Panc1 (cell line): ENCODE measurements around the gene CYP4F2. TPM values are rescaled to one million over a fixed set of nuclear protein-coding genes. Genes with fewer than 3 reads are reported as not detected.

ENCODE experiments used
- ATAC-seq: fragments of 200-7000 bp; cut with Tn5 transposase; 2 replicates; pipeline ENCODE4 v1.9.1; 2020; ENCODE audit warnings: mild to moderate bottlenecking, moderate library complexity
- BruUV-seq: library from RNA; stranded (reverse); fragments of 400-500 nt; replicated peaks from 2 replicates; lab custom pipeline; 2021; lab: Mats Ljungman, UMichigan
- CTCF ChIA-PET: fragments of 300-600 bp; sonication (Branson Sonifier 250); formaldehyde crosslinking; loops from one replicate; lab custom pipeline; 2022; ENCODE audit warnings: antibody characterized with exemption; lab: Charles Lee
- POLR2A ChIA-PET: fragments of 300-600 bp; sonication (Branson Sonifier 250); formaldehyde crosslinking; loops from one replicate; lab custom pipeline; 2022; ENCODE audit warnings: antibody characterized with exemption; lab: Charles Lee
- DNase-seq: peaks from one replicate; pipeline ENCODE4 v3.0.0-alpha.2; 2010; ENCODE audit warnings: low read depth, low spot score
- H3K27ac ChIP-seq: 2 replicates; pipeline ENCODE4 v1.5.1; 2011; ENCODE audit warnings: mild to moderate bottlenecking, low read length, inconsistent platforms
- H3K27me3 ChIP-seq: fragments of 200-500 bp; sonication (Bioruptor generic); 2 replicates; pipeline ENCODE4 v1.6.0; 2014; ENCODE audit warnings: low read length, inconsistent platforms; ENCODE audit not compliant: control insufficient read depth, insufficient read depth
- H3K36me3 ChIP-seq: fragments of 200-500 bp; sonication (Bioruptor generic); 2 replicates; pipeline ENCODE4 v1.5.1; 2014; ENCODE audit warnings: inconsistent platforms, mild to moderate bottlenecking, low read length, moderate library complexity; ENCODE audit not compliant: control insufficient read depth, insufficient read depth
- H3K4me1 ChIP-seq: 2 replicates; pipeline ENCODE4 v1.5.1; 2011; ENCODE audit warnings: inconsistent platforms, mild to moderate bottlenecking, low read length, moderate library complexity; ENCODE audit not compliant: control insufficient read depth, insufficient read depth
- H3K4me3 ChIP-seq, 2 experiments: 2 replicates each; pipeline ENCODE4 v1.5.1; 2011 to 2012; ENCODE audit warnings: low read depth in 2 of 2, low read length in 2 of 2, mild to moderate bottlenecking in 2 of 2, inconsistent platforms in 1 of 2, moderate library complexity in 1 of 2
- H3K9me3 ChIP-seq: fragments of 200-500 bp; sonication (Bioruptor generic); 2 replicates; pipeline ENCODE4 v1.5.1; 2014; ENCODE audit warnings: low read depth, mild to moderate bottlenecking, inconsistent platforms, low read length, moderate library complexity; ENCODE audit not compliant: control insufficient read depth, insufficient read depth
- POLR2AphosphoS5 ChIP-seq: IDR thresholded peaks from 2 replicates; pipeline ENCODE4 v1.6.1; 2012; ENCODE audit warnings: mild to moderate bottlenecking, low read depth, low read length, moderate library complexity
- REST ChIP-seq, 2 experiments: IDR thresholded peaks; 2 replicates each; pipeline ENCODE4 v1.6.1; 2011 to 2012; ENCODE audit warnings: low read depth in 2 of 2, control low read depth in 1 of 2, low read length in 1 of 2, mild to moderate bottlenecking in 1 of 2, moderate library complexity in 1 of 2; ENCODE audit not compliant: insufficient read depth in 1 of 2
- SIN3A ChIP-seq: IDR thresholded peaks from 2 replicates; pipeline ENCODE4 v1.6.1; 2012; ENCODE audit warnings: low read depth, mild to moderate bottlenecking, low read length, moderate library complexity, borderline replicate concordance; ENCODE audit not compliant: insufficient read depth
- TCF7L2 ChIP-seq: IDR thresholded peaks from 2 replicates; pipeline ENCODE4 v1.6.1; 2011; ENCODE audit warnings: mild to moderate bottlenecking, low read depth, low read length, inconsistent platforms
- in situ Hi-C: cut with HindIII; loops from 2 replicates; pipeline ENCODE4 v1.10.0; 2016; ENCODE audit warnings: low sequenced_read_pairs, low pct_unique_long_range_greater_than_20kb
- intact Hi-C: fragments of 100-400 bp; cut with micrococcal nuclease; formaldehyde crosslinking; loops from one replicate; pipeline ENCODE4 v1.10.0; 2022; ENCODE audit not compliant: unreplicated experiment
- total RNA-seq: library from RNA; stranded (reverse); gene quantifications from one replicate; pipeline ENCODE4 v1.2.1, GENCODE V29; 2021; ENCODE audit not compliant: unreplicated experiment
- TF ChIP-seq, protein P1 (sequence below): fragments of 450-650 bp; IDR thresholded peaks from 2 replicates; pipeline ENCODE4 v1.5.1; 2017; ENCODE audit warnings: mild to moderate bottlenecking

Gene CYP4F2
- total RNA-seq, 1 experiment from 2014 or later: 0.21 TPM

- no TSS peak for BruUV-seq
- Histone ChIP-seq H3K4me3 (no peak overlapping the region), H3K27me3 (no peaks in the 10 kb centered on the region; the same call in 1 of the 2 replicates), H3K9me3 (no peaks in the 10 kb centered on the region), H3K36me3 (no peaks in the 10 kb centered on the region; the same call in 1 of the 2 replicates), H3K4me1 (no peaks in the 10 kb centered on the region), H3K27ac (no peak overlapping the region)
- in situ Hi-C loops: no loop called here
- TF ChIP-seq POLR2AphosphoS5: no peak
- no peak for TF ChIP-seq REST (IDR thresholded peaks at IDR 0.05; ENCODE audit: insufficient read depth in 1 of 2, low read depth in 2 of 2, low read length in 1 of 2)
- CTCF ChIA-PET: no interaction called here
- intact Hi-C loops: no loop called here
- DNase-seq (no peak), ATAC-seq (no peak)
- POLR2A ChIA-PET: no interaction called here
These were observed 31.2 kb downstream of the CYP4F2 start for GRCh38 chr19:15866636-15867035.

DNA sequence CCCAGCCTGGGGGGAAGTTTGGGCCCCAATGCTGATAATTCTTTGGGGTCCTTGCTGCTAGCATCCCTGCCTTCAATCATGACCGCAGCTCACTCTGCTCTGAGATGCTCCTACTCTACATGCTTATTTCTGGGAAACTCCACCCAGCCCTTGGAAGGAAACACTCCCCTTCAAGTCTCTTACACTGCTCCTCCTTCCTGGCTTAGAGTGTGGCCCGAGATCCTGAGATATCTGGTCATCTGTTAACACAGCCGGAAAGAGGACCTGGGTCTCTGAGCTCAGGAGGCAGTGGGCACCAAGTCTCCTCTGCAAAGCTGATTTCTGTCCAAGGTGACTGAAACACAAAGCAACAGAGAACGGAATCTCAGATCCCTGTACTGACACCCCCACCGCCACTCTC, 33.0 kb downstream of the CYP4F2 start:
- ATAC-seq (no peak), DNase-seq (no peak)
- H3K4me1 ChIP-seq: no peaks in the 10 kb centered on the region
- intact Hi-C loops (no loop called here), in situ Hi-C loops (no loop called here)
- no peaks in the 10 kb centered on the region for H3K27me3 ChIP-seq
- H3K36me3 ChIP-seq: no peaks in the 10 kb centered on the region; the same call in 1 of the 2 replicates
- H3K9me3 ChIP-seq: no peaks in the 10 kb centered on the region
- no TSS peak for BruUV-seq
- TF ChIP-seq REST (IDR thresholded peaks at IDR 0.05; ENCODE audit: insufficient read depth in 1 of 2, low read depth in 2 of 2, low read length in 1 of 2): no peak
- no peak for TF ChIP-seq POLR2AphosphoS5
- TF ChIP-seq, protein P1, sequence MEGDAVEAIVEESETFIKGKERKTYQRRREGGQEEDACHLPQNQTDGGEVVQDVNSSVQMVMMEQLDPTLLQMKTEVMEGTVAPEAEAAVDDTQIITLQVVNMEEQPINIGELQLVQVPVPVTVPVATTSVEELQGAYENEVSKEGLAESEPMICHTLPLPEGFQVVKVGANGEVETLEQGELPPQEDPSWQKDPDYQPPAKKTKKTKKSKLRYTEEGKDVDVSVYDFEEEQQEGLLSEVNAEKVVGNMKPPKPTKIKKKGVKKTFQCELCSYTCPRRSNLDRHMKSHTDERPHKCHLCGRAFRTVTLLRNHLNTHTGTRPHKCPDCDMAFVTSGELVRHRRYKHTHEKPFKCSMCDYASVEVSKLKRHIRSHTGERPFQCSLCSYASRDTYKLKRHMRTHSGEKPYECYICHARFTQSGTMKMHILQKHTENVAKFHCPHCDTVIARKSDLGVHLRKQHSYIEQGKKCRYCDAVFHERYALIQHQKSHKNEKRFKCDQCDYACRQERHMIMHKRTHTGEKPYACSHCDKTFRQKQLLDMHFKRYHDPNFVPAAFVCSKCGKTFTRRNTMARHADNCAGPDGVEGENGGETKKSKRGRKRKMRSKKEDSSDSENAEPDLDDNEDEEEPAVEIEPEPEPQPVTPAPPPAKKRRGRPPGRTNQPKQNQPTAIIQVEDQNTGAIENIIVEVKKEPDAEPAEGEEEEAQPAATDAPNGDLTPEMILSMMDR: no peak
- TF ChIP-seq TCF7L2: no peak
- no peak for TF ChIP-seq SIN3A
- ChIA-PET POLR2A (interaction anchor here (0.6 kb wide), 1 partner anchor 12 kb away, joined by 5 read pairs; no protein-coding TSS in a partner anchor), CTCF (no interaction called here)
- H3K27ac ChIP-seq: no peak overlapping the region
- no peak overlapping the region for H3K4me3 ChIP-seq
